Upper lobe of left lung (tissue), 4 donors: ENCODE results near the gene FAM153A.
"Not testable (repeated sequence)": the region's sequence is repeated elsewhere in the genome, so short reads cannot be mapped to it uniquely, and the experiment has no call there.

ENCODE experiments used
- POLR2A ChIP-seq, 4 donors: fragments of 450-650 bp; IDR thresholded peaks; one replicate each; pipeline ENCODE4 v1.5.1; 2016 to 2017; ENCODE audit warnings: antibody characterized with exemption in 4 of 4, mild to moderate bottlenecking in 2 of 4
- POLR2AphosphoS5 ChIP-seq, 2 donors: sonication (generic); formaldehyde crosslinking; IDR thresholded peaks; one replicate each; pipeline ENCODE4 v1.5.1; 2017; ENCODE audit warnings: antibody characterized with exemption in 2 of 2
- TF ChIP-seq, protein P1 (sequence below), 6 experiments: fragments of 450-650 bp in 4 of 6; fragments of 200-600 bp in 2 of 6; sonication (generic) in 2 of 6; IDR thresholded peaks; one replicate each; pipeline ENCODE4 v1.5.1; 2016 to 2019; ENCODE audit warnings: antibody characterized with exemption in 6 of 6

DNA sequence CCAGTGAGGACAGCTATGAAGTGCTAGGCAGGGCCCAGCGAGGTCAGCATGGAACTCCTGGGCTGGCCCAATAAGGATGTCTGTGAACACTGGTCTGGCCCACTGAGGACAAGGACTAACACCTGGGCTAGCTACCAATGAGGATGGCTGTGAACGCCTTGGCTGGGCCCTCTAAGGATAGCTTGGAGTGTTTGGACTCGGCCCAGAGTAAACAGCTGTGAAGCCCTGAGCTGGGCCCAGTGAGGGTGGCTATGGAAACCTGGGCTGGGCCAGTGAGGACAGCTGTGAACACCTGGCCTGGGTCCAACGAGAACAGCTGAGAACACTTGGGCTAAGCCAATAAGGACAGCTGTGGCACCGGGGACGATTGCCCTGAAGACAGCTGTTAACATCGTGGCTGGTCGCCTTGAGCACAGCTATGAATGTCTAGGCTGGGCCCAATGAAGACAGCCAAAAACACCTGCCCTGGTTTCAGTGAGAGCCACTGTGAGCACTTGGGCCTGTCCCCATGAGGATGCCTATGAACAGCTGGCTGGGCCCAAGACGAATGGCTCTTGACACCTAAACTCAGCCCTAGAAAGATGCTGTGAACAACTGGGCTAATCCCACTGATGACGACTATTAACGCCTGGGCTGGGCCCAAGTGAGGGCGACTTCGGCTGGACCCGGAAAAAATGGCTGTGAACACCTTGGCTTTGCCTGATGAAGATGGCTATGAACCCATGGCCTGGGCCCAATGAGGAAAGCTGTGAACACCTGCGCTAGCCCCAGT is 18.8 kb downstream of the FAM153A start:
- TF ChIP-seq, protein P1, sequence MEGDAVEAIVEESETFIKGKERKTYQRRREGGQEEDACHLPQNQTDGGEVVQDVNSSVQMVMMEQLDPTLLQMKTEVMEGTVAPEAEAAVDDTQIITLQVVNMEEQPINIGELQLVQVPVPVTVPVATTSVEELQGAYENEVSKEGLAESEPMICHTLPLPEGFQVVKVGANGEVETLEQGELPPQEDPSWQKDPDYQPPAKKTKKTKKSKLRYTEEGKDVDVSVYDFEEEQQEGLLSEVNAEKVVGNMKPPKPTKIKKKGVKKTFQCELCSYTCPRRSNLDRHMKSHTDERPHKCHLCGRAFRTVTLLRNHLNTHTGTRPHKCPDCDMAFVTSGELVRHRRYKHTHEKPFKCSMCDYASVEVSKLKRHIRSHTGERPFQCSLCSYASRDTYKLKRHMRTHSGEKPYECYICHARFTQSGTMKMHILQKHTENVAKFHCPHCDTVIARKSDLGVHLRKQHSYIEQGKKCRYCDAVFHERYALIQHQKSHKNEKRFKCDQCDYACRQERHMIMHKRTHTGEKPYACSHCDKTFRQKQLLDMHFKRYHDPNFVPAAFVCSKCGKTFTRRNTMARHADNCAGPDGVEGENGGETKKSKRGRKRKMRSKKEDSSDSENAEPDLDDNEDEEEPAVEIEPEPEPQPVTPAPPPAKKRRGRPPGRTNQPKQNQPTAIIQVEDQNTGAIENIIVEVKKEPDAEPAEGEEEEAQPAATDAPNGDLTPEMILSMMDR (IDR thresholded peaks at IDR 0.05), result not testable (repeated sequence)
- not testable (repeated sequence) for TF ChIP-seq POLR2A, POLR2AphosphoS5 (IDR thresholded peaks at IDR 0.05)
